DOHH2 (cell line): ENCODE measurements around the gene GNAO1.

Source experiments
- H3F3A ChIP-seq: fragments of 200-600 bp; sonication (generic), shearing (Covaris generic); 2 replicates; pipeline ENCODE4 v1.6.0; 2016; ENCODE audit warnings: antibody characterized with exemption, mild to moderate bottlenecking; ENCODE audit not compliant: control insufficient read depth, insufficient read depth
- H3K27ac ChIP-seq: fragments of 200-600 bp; sonication (generic); 2 replicates; pipeline ENCODE4 v1.5.1; 2014; ENCODE audit warnings: low read depth, mild to moderate bottlenecking, low read length, moderate library complexity
- H3K27me3 ChIP-seq: fragments of 200-600 bp; sonication (generic); 2 replicates; pipeline ENCODE4 v1.6.1; 2014; ENCODE audit warnings: mild to moderate bottlenecking, low read length, mixed read lengths; ENCODE audit not compliant: control insufficient read depth
- H3K36me3 ChIP-seq: fragments of 200-600 bp; sonication (generic); 2 replicates; pipeline ENCODE4 v1.6.1; 2014; ENCODE audit warnings: mild to moderate bottlenecking, low read length, moderate library complexity, mixed read lengths; ENCODE audit not compliant: control insufficient read depth
- H3K4me1 ChIP-seq: fragments of 200-600 bp; sonication (generic); 2 replicates; pipeline ENCODE4 v1.6.1; 2014; ENCODE audit warnings: mild to moderate bottlenecking, low read length, mixed read lengths; ENCODE audit not compliant: control insufficient read depth
- H3K4me2 ChIP-seq: fragments of 200-600 bp; sonication (generic); 2 replicates; pipeline ENCODE4 v1.6.0; 2014; ENCODE audit warnings: mild to moderate bottlenecking, low read length, moderate library complexity
- H3K4me3 ChIP-seq: fragments of 200-600 bp; sonication (generic); 2 replicates; pipeline ENCODE4 v1.5.1; 2014; ENCODE audit warnings: mild to moderate bottlenecking, low read length, mixed read lengths
- H3K79me2 ChIP-seq: fragments of 200-600 bp; sonication (generic); 2 replicates; pipeline ENCODE4 v1.6.1; 2014; ENCODE audit warnings: mild to moderate bottlenecking, low read length, mixed read lengths; ENCODE audit not compliant: control insufficient read depth
- H3K9me2 ChIP-seq: fragments of 200-600 bp; sonication (generic); replicated peaks from 2 replicates; pipeline ENCODE4 v1.6.1; 2014; ENCODE audit warnings: mild to moderate bottlenecking, low read length, mixed read lengths; ENCODE audit not compliant: control insufficient read depth
- H3K9me3 ChIP-seq: fragments of 200-600 bp; sonication (generic); 2 replicates; pipeline ENCODE4 v1.6.1; 2014; ENCODE audit warnings: antibody characterized with exemption, low read length, mixed read lengths; ENCODE audit not compliant: control insufficient read depth, insufficient read depth
- H4K20me1 ChIP-seq: fragments of 200-600 bp; sonication (generic); 2 replicates; pipeline ENCODE4 v1.6.0; 2014; ENCODE audit warnings: low read depth, mild to moderate bottlenecking, antibody characterized with exemption, low read length, moderate library complexity; ENCODE audit not compliant: control insufficient read depth, insufficient read depth
- EZH2phosphoT487 ChIP-seq: fragments of 200-600 bp; sonication (generic); IDR thresholded peaks from 2 replicates; pipeline ENCODE4 v1.6.1; 2017; ENCODE audit warnings: borderline replicate concordance, mild to moderate bottlenecking, antibody characterized with exemption, low read length, moderate library complexity, mixed read lengths
- TF ChIP-seq, protein P1 (sequence below): fragments of 200-600 bp; sonication (generic); IDR thresholded peaks from one replicate; pipeline ENCODE4 v1.5.1; 2014; ENCODE audit warnings: antibody characterized with exemption, mild to moderate bottlenecking, low read depth, low read length; ENCODE audit not compliant: poor library complexity, severe bottlenecking

GNAO1 gene

DNA sequence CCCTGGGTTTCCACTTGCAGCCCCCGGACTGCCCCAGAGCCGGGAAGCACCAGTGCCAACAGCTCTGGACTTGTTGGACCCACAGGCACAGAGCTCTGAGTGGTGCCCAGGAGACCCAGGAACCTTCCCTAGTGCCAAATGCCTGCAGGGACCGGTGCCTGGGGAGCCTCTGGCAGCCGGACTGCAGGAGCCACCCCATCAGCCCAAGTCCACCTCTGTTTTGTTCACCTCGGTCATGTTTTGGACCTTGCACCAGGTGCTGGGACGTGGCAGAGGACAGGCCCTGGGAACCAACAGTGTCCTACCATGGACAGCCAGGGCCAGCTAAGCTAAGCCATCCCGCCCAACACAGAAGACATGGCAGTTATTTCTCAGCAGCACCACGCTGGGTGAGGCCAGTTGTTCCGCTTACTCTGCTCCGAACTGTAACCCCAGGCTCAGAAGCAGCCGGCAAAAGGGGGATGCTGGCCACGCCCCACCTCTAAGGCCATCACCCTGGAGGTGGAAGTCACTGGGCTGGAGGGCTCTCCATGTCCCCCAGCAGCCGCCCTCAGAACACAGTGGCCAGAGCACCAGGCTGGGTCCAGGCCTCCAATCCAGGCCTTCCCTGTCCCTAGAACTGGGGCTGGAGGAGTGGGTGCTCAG lies 154.2 kb downstream of the GNAO1 start:
- Histone ChIP-seq H4K20me1 (no peaks in the 10 kb centered on the region), H3K4me3 (no peak overlapping the region), H3K27ac (no peak overlapping the region), H3K36me3 (no peaks in the 10 kb centered on the region), H3K27me3 (no peaks in the 10 kb centered on the region; the same call in 1 of the 2 replicates), H3K4me2 (no peak overlapping the region), H3K4me1 (no peaks in the 10 kb centered on the region), H3K9me3 (no peaks in the 10 kb centered on the region), H3F3A (no peaks in the 10 kb centered on the region), H3K79me2 (no peaks in the 10 kb centered on the region), H3K9me2 (no peaks in the 10 kb centered on the region)
- TF ChIP-seq, protein P1, sequence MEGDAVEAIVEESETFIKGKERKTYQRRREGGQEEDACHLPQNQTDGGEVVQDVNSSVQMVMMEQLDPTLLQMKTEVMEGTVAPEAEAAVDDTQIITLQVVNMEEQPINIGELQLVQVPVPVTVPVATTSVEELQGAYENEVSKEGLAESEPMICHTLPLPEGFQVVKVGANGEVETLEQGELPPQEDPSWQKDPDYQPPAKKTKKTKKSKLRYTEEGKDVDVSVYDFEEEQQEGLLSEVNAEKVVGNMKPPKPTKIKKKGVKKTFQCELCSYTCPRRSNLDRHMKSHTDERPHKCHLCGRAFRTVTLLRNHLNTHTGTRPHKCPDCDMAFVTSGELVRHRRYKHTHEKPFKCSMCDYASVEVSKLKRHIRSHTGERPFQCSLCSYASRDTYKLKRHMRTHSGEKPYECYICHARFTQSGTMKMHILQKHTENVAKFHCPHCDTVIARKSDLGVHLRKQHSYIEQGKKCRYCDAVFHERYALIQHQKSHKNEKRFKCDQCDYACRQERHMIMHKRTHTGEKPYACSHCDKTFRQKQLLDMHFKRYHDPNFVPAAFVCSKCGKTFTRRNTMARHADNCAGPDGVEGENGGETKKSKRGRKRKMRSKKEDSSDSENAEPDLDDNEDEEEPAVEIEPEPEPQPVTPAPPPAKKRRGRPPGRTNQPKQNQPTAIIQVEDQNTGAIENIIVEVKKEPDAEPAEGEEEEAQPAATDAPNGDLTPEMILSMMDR, result no peak
- no peak for TF ChIP-seq EZH2phosphoT487

- Histone ChIP-seq H3K4me1 (no peaks in the 10 kb centered on the region), H3K4me3 (no peak overlapping the region), H3K9me2 (no peaks in the 10 kb centered on the region), H3F3A (no peaks in the 10 kb centered on the region), H3K27ac (no peak overlapping the region), H3K79me2 (no peaks in the 10 kb centered on the region), H4K20me1 (no peaks in the 10 kb centered on the region), H3K4me2 (no peak overlapping the region), H3K27me3 (peaks cover 1% of the 10 kb centered on the region; the same call in 1 of the 2 replicates), H3K36me3 (no peaks in the 10 kb centered on the region), H3K9me3 (no peaks in the 10 kb centered on the region)
- TF ChIP-seq EZH2phosphoT487, result no peak
- TF ChIP-seq, protein P1, result no peak
These were observed 155.0 kb downstream of the GNAO1 start for GRCh38 chr16:56346131-56346890.

DNA sequence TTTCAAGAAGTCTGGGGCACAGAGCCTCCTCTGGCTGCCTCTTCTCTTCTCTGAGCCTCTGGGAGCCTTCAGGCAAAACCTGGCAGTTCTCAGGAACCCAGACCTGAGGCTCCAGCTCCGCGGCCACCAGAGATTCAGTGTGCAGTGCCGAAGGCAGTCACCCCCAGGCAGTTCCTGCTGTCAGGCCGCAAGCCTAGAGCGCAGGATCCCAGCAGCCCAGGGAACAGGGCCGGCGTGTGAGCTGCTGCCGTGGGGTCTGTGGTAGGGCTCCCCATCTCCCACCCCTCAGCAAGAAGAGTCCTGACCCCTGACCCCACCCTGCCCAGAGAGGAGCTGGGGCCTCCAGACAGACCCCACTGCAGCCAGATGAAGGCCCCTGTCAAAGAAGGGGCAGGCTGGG lies 155.9 kb downstream of the GNAO1 start:
- H3K4me3 ChIP-seq, result no peak overlapping the region
- H3K27ac ChIP-seq, result no peak overlapping the region
- H4K20me1 ChIP-seq, result no peaks in the 10 kb centered on the region
- peaks cover 3% of the 10 kb centered on the region; the same call in 1 of the 2 replicates for H3K27me3 ChIP-seq
- no peak for TF ChIP-seq EZH2phosphoT487
- TF ChIP-seq, protein P1, result no peak
- no peaks in the 10 kb centered on the region for H3K9me3 ChIP-seq
- H3K36me3 ChIP-seq, result no peaks in the 10 kb centered on the region
- no peak overlapping the region for H3K4me2 ChIP-seq
- H3F3A ChIP-seq, result no peaks in the 10 kb centered on the region
- H3K9me2 ChIP-seq, result no peaks in the 10 kb centered on the region
- no peaks in the 10 kb centered on the region for H3K4me1 ChIP-seq
- no peaks in the 10 kb centered on the region for H3K79me2 ChIP-seq
